BLaER1 (cell line): ENCODE results near the gene KIFC3.

Experiments
- H3K27ac ChIP-seq: shearing (Covaris generic); formaldehyde crosslinking; 2 replicates; pipeline ENCODE4 v1.8.1; 2022
- H3K27me3 ChIP-seq: shearing (Covaris generic); formaldehyde crosslinking; 2 replicates; pipeline ENCODE4 v1.8.1; 2022
- H3K36me3 ChIP-seq: shearing (Covaris generic); formaldehyde crosslinking; 2 replicates; pipeline ENCODE4 v1.8.1; 2022
- H3K4me1 ChIP-seq: shearing (Covaris generic); formaldehyde crosslinking; 2 replicates; pipeline ENCODE4 v1.8.1; 2022
- H3K4me2 ChIP-seq: shearing (Covaris generic); formaldehyde crosslinking; 2 replicates; pipeline ENCODE4 v1.8.1; 2022
- H3K4me3 ChIP-seq: shearing (Covaris generic); formaldehyde crosslinking; 2 replicates; pipeline ENCODE4 v1.8.1; 2022
- H3K9ac ChIP-seq: shearing (Covaris generic); formaldehyde crosslinking; 2 replicates; pipeline ENCODE4 v1.8.1; 2022
- H3K9me3 ChIP-seq: shearing (Covaris generic); formaldehyde crosslinking; 2 replicates; pipeline ENCODE4 v1.8.1; 2022
- H4K20me1 ChIP-seq: shearing (Covaris generic); formaldehyde crosslinking; 2 replicates; pipeline ENCODE4 v1.8.1; 2022
- Cebpa-rat ChIP-seq: shearing (Covaris generic); IDR thresholded peaks from 2 replicates; pipeline ENCODE4 v1.8.1; 2022

The KIFC3 gene

GRCh38 chr16:57770361-57770760, 31.9 kb downstream of the KIFC3 start:
- Histone ChIP-seq H3K27me3 (no peaks in the 10 kb centered on the region), H3K9me3 (no peaks in the 10 kb centered on the region), H3K4me3 (no peak overlapping the region), H3K36me3 (peaks cover 22% of the 10 kb centered on the region; the same call in 1 of the 2 replicates), H4K20me1 (no peaks in the 10 kb centered on the region), H3K4me2 (no peak overlapping the region), H3K4me1 (peaks cover 8% of the 10 kb centered on the region), H3K9ac (no peak overlapping the region), H3K27ac (no peak overlapping the region)
- TF ChIP-seq Cebpa-rat, result no peak

- TF ChIP-seq Cebpa-rat, result no peak
- Histone ChIP-seq H3K27me3 (no peaks in the 10 kb centered on the region), H3K4me3 (no peak overlapping the region), H3K4me2 (no peak overlapping the region), H3K4me1 (peaks cover 8% of the 10 kb centered on the region), H3K36me3 (peaks cover 22% of the 10 kb centered on the region; the same call in 1 of the 2 replicates), H3K9me3 (no peaks in the 10 kb centered on the region), H3K27ac (no peak overlapping the region), H4K20me1 (no peaks in the 10 kb centered on the region), H3K9ac (no peak overlapping the region)
Observed at GRCh38 chr16:57769541-57770145, 32.6 kb downstream of the KIFC3 start.

- Histone ChIP-seq H3K27ac (no peak overlapping the region), H3K27me3 (no peaks in the 10 kb centered on the region), H3K36me3 (peaks cover 22% of the 10 kb centered on the region; the same call in 1 of the 2 replicates), H4K20me1 (no peaks in the 10 kb centered on the region), H3K9me3 (no peaks in the 10 kb centered on the region), H3K4me2 (no peak overlapping the region), H3K9ac (no peak overlapping the region), H3K4me3 (no peak overlapping the region), H3K4me1 (peaks cover 8% of the 10 kb centered on the region)
- no peak for TF ChIP-seq Cebpa-rat
Observed at GRCh38 chr16:57766714-57767348, 35.5 kb downstream of the KIFC3 start.

GRCh38 chr16:57765160-57765728, 37.0 kb downstream of the KIFC3 start:
- Histone ChIP-seq H3K4me2 (no peak overlapping the region), H3K27ac (no peak overlapping the region), H3K9me3 (no peaks in the 10 kb centered on the region), H3K4me3 (no peak overlapping the region), H3K9ac (no peak overlapping the region), H3K4me1 (peaks cover 8% of the 10 kb centered on the region), H3K27me3 (no peaks in the 10 kb centered on the region), H3K36me3 (peaks cover 19% of the 10 kb centered on the region; the same call in 1 of the 2 replicates), H4K20me1 (no peaks in the 10 kb centered on the region)
- TF ChIP-seq Cebpa-rat, result no peak

GRCh38 chr16:57764341-57765159, 37.7 kb downstream of the KIFC3 start:
- H4K20me1 ChIP-seq, result no peaks in the 10 kb centered on the region

GRCh38 chr16:57764006-57764340, 38.3 kb downstream of the KIFC3 start:
- Histone ChIP-seq H3K36me3 (peaks cover 20% of the 10 kb centered on the region), H3K9me3 (no peaks in the 10 kb centered on the region), H3K27ac (no peak overlapping the region), H3K4me3 (no peak overlapping the region), H3K27me3 (no peaks in the 10 kb centered on the region), H3K4me2 (no peak overlapping the region), H3K4me1 (peaks cover 8% of the 10 kb centered on the region), H3K9ac (no peak overlapping the region), H4K20me1 (no peaks in the 10 kb centered on the region)
- no peak for TF ChIP-seq Cebpa-rat

More at GRCh38 chr16:57764341-57765159, 37.7 kb downstream of the KIFC3 start:
- H3K9ac ChIP-seq, result no peak overlapping the region
- peaks cover 17% of the 10 kb centered on the region; the same call in 1 of the 2 replicates for H3K36me3 ChIP-seq
- H3K9me3 ChIP-seq, result no peaks in the 10 kb centered on the region
- H3K27ac ChIP-seq, result no peak overlapping the region
- TF ChIP-seq Cebpa-rat, result no peak
- H3K4me3 ChIP-seq, result no peak overlapping the region
- peaks cover 8% of the 10 kb centered on the region for H3K4me1 ChIP-seq
- no peaks in the 10 kb centered on the region for H3K27me3 ChIP-seq
- no peak overlapping the region for H3K4me2 ChIP-seq

GRCh38 chr16:57763285-57764005, 38.8 kb downstream of the KIFC3 start:
- Histone ChIP-seq H3K27me3 (no peaks in the 10 kb centered on the region), H3K4me1 (peaks cover 8% of the 10 kb centered on the region), H3K4me3 (no peak overlapping the region), H3K36me3 (peaks cover 25% of the 10 kb centered on the region), H3K9me3 (no peaks in the 10 kb centered on the region), H3K9ac (no peak overlapping the region), H3K4me2 (0 out of 2 replicates have a peak overlapping the region, but pooled peaks have one; percentile 8), H3K27ac (0 out of 2 replicates have a peak overlapping the region, but pooled peaks have one; percentile 13), H4K20me1 (no peaks in the 10 kb centered on the region)
- no peak for TF ChIP-seq Cebpa-rat

GRCh38 chr16:57762365-57763040, 39.8 kb downstream of the KIFC3 start:
- Histone ChIP-seq H3K9me3 (no peaks in the 10 kb centered on the region), H4K20me1 (no peaks in the 10 kb centered on the region), H3K27ac (peak overlapping the region; percentile 18; the same call in 1 of the 2 replicates), H3K27me3 (no peaks in the 10 kb centered on the region), H3K4me3 (no peak overlapping the region), H3K4me2 (no peak overlapping the region), H3K4me1 (peaks cover 8% of the 10 kb centered on the region), H3K36me3 (peaks cover 34% of the 10 kb centered on the region), H3K9ac (no peak overlapping the region)
- no peak for TF ChIP-seq Cebpa-rat

GRCh38 chr16:57761957-57762356, 40.3 kb downstream of the KIFC3 start:
- peaks cover 8% of the 10 kb centered on the region for H3K4me1 ChIP-seq
- H3K4me3 ChIP-seq, result no peak overlapping the region
- no peaks in the 10 kb centered on the region for H3K27me3 ChIP-seq
- H3K4me2 ChIP-seq, result no peak overlapping the region
- no peaks in the 10 kb centered on the region for H4K20me1 ChIP-seq
- peaks cover 37% of the 10 kb centered on the region for H3K36me3 ChIP-seq
- H3K9me3 ChIP-seq, result no peaks in the 10 kb centered on the region
- TF ChIP-seq Cebpa-rat, result no peak
- H3K9ac ChIP-seq, result no peak overlapping the region
- no peak overlapping the region; the same call in 1 of the 2 replicates for H3K27ac ChIP-seq
